HG03108 (cell line): ENCODE data around the gene AIP.
A peak's percentile ranks its signal among the peaks of the same experiment; 100 is the strongest.

Source experiments
- ATAC-seq: cut with Tn5 transposase; IDR thresholded peaks from one replicate; pipeline ENCODE4 v1.9.1; 2021; ENCODE audit warnings: moderate library complexity; ENCODE audit not compliant: unreplicated experiment

Gene AIP

GRCh38 chr11:67492801-67493547 is 10.1 kb downstream of the AIP start:
- no peak for ATAC-seq

DNA sequence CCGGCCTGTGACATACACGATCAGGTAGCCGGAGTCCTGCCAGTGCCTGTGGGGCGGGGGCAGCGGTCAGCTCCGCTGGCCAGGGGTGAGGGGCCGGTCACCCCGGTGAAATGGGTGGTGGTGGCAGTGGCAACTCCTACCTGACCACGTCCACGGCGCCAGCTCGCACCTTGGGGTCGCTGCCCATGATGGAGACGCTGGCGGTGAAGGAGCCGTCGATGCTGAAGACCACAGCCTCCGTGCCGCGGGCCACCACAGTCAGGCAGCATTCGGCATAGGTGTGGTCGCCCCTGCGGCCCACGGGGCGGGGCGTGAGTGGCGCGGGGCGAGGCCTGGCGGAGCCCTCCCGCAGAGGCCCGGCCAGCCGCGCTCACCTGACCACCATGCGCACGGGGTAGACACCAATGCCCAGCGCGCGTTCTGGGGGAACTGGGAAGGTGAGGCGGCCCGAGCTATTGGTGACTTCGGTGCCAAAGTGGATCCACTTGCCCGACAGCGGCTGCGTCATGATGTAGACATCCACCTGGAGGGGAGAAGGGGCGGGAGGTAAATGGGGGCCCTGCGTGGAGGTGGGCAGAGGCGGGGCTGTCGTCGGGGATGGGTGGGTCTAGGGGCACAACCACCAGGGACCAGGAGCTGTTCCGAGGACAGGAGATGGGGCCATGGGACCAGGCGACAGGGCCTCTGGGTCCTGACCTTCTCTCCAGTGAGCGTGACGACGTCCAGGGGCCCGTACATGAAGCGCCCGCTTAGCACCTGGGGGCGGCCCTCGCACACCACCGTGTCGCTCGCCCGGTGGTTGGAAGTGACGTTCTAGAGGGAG is 10.9 kb downstream of the AIP start:
- ATAC-seq, result no peak

- ATAC-seq, result no peak
These were observed 11.8 kb downstream of the AIP start for GRCh38 chr11:67494371-67495233.

GRCh38 chr11:67495234-67496005 is 12.6 kb downstream of the AIP start:
- ATAC-seq, result no peak

DNA sequence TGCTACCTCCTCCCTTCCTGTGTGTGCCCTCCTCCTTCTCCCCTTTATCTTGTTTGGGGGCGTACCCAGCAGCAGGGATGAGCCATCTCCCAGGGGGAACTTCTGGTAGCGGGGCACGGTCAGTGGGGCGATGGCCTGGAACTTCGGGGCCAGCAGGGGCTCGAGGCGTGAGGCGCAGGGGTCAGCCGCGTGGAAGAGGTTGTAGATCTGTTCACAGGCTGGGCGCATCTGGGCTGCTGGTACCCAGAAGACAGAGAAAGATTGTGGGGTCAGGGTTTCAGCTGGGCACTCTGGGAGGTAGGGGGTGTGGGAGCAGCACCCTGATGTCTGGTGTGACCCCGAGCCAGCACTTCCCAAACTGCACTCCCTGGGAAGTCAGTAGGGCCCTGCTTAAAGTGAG is 13.3 kb downstream of the AIP start:
- no peak for ATAC-seq

DNA sequence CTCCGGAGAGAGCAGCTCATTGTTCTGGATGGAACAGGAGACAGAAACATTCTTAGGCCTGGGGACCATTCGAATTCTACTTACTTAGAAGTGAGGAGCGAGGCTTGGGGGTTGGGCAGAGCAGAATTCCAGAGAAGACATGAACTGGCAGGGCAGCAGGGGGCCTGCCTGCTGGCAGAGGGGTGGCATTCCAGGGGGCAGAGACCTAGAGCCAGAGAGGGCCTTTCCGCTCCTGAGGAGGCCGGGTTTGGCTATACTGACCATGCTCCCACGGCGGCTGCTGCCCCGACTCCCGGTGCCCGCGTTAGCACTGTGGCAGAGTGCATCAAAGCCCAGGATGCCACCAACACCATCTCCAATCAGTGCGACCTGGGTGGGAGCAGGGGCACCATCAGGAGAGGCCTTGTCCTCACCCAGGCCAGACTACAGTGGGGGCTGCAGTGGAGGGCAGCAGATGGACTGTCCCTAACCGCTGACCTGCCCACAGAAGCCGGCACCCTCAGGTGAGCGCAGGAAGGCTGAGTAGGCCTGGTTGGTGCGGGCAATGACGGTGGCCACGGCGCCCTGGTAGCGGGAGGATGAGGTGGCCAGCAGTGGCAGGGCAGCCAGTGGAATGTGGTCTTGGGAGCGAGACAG is 14.9 kb downstream of the AIP start:
- no peak for ATAC-seq

DNA sequence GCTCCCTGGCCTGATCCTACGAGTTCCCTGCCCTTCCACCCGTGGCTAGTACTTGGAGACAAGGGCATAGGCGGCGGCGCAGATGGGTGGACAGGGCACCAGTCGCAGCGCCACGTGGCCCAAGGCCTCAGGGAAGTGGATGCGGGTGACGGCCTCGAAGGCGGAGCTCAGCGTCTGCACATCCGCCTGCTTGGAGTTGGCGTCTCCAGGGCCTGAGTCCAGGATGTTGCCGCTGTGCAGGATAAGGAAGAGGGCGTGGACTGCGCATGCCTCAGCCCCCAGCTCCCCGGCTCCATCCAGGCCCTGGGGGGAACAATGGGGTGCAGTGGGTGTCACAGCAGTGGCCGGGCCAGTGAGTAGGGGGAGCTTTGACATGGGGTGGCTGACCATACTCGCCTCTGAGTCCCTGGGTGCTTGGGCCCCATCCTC is 15.7 kb downstream of the AIP start:
- ATAC-seq, result no peak

DNA sequence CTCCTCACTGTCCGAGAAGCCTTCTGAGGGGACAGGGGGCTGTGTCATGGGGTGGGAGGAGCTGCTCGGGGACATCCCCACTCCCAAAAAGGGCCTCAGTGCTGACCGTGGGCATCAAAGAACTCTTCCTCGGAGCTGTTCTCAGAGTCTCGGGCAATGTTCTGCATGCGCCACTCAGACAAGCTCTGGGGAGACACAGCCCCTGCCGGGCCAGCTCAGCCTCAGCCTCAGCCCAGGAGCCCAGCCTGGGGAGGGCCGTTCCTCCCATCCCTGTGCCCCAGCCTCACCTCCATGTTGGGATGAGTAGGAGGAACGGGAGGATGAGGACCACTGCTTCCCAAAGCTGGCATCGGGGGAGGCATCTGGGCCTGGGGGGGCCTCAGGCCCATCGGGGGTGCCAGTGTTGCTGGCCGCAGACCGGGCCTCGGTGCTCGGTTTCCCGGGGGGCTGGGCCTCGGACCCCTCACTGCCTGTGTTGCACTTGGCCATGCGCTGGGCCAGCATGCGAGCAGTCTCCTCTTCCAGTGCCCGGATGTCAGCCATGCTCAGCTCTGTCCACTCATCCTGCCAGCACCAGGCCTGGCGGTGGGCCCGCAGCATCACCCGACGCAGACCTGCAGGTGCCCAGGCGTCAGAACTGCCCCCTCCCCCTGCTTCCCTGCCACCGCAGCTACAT is 17.1 kb downstream of the AIP start:
- ATAC-seq, result no peak

DNA sequence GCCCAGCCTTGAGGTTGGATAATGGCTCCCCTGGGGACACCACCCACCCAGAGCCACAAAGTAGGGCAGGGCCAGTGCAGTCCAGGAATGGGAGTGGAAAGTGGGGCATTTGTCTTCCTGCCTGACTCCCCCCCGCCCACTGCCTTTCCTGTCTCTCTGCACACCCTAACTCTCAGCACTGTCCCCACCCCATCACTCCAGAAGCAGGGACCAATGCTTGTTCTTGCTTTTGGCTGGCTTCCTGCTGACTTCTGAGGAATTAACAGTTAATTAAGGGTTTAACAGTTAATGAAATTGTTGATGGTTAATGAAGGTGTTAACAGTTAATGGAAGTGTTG is 17.6 kb downstream of the AIP start:
- ATAC-seq, result no peak

DNA sequence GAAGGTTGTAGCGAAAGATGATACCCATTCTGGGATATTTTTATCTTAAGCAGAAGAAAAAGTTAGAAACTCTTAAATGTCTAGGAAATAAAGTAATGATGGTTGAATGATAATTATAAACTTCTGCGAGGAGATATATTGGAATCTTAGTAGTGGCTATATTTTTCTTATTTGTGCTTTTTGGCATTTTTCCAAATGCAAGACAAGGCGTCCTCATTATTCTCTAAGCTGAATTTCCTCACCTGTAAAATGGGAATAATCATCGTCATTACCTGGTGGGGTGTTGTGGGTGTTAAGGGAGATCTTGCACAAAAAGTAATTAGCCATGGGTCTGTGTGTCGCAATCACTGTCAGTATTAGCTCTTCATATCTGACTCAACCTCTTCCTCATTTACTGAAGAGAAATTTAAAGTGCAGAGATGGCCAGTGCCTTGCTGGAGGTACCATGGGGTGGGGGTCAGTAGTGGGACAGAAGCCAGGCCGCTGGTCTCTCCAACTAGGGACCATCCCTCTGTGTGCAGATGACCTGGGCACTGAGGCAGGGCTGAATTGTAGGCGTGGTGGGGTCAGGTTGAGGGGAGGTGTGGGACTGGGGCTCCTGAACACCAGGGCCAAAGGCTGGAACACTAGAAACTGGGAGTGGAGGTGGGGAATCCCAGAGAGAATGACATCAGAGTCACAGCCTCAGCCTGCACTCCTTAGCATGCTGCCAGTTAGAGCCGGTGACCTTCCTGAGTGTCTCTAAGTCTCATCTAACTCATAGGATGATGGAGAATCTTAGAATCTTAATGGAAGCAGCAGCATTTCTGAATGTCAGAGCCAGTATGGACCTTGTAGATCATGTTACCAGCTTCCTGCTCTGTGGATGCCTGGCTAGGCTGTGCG is 18.2 kb downstream of the AIP start:
- ATAC-seq, result no peak

DNA sequence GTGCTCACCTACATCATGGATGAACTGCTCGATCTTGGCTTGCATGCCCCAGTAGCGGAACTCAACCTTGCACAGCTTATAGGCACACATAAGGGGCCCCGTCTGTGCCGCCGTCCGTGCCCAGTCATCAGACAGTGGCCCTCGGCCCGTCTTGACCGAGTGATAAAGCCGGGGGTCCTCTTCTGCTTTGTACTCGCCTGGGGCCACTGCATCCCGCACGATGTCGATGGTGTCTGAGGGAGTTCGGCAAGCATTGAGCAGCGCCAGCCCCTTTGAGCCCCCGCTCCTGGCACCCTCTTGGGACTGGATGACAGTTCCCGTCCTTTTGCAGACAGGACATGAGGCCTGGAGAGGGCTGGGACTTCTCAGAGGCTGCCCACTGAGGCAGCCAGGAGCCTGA is 19.0 kb downstream of the AIP start:
- ATAC-seq, result no peak

DNA sequence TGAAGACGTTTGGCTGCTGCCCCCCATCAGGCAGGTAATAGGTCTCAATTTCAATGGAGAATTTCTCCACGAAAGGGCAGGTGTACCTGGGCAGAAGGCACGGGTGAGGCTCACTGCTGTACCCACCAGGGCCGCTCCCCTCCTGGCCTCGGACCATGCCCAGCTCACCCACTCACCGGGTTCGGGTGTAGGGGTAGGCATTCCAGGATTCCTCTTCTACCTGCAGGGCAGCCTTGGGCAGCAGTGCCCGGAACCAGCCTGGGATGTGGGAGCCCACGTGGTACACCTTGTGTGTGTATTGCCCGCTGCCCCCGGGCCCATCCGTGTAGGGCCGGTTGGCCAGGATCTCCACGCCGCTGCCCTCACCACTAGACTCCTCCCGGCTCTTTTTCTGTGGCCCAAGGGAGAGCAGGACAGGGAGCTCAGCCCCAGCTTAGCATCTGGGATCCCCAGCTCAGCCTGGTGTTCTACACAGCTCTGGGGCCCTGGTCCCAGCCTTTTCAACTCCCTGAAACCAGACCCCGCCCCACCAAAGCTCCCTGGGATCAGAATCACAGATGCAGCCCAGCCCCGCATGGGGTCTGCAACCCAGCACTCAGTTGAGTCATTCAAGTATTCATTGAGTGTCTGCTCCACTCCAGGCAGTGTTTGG is 19.6 kb downstream of the AIP start:
- no peak for ATAC-seq

- ATAC-seq, result no peak
These were observed 20.5 kb downstream of the AIP start for GRCh38 chr11:67503119-67504004.

GRCh38 chr11:67504005-67504949 is 21.5 kb downstream of the AIP start:
- ATAC-seq, result no peak

GRCh38 chr11:67504950-67505581 is 22.2 kb downstream of the AIP start, which contains the start of gene PITPNM1:
PITPNM1 (minus strand) TSS chr11:67505363; CDS start chr11:67504180, 1,183 bp downstream.
- ATAC-seq, result peak; percentile 18
